Mammary epithelial cell (primary cell): ENCODE results near the gene SV2B.

Experiments used
- EZH2 ChIP-seq: IDR thresholded peaks from 2 replicates; pipeline ENCODE4 v1.6.1; 2012; ENCODE audit warnings: low read length, inconsistent platforms, borderline replicate concordance
- TF ChIP-seq, protein P1 (sequence below), 2 donors: IDR thresholded peaks in 1 of 2; conservative IDR thresholded peaks in 1 of 2; 2 replicates each; pipeline ENCODE4 v1.5.1; 2011 to 2012; ENCODE audit warnings: inconsistent platforms in 2 of 2, low read length in 2 of 2, mild to moderate bottlenecking in 2 of 2, control low read depth in 1 of 2, low read depth in 1 of 2; ENCODE audit not compliant: insufficient read depth in 1 of 2; ENCODE audit errors: extremely low read depth in 1 of 2

DNA sequence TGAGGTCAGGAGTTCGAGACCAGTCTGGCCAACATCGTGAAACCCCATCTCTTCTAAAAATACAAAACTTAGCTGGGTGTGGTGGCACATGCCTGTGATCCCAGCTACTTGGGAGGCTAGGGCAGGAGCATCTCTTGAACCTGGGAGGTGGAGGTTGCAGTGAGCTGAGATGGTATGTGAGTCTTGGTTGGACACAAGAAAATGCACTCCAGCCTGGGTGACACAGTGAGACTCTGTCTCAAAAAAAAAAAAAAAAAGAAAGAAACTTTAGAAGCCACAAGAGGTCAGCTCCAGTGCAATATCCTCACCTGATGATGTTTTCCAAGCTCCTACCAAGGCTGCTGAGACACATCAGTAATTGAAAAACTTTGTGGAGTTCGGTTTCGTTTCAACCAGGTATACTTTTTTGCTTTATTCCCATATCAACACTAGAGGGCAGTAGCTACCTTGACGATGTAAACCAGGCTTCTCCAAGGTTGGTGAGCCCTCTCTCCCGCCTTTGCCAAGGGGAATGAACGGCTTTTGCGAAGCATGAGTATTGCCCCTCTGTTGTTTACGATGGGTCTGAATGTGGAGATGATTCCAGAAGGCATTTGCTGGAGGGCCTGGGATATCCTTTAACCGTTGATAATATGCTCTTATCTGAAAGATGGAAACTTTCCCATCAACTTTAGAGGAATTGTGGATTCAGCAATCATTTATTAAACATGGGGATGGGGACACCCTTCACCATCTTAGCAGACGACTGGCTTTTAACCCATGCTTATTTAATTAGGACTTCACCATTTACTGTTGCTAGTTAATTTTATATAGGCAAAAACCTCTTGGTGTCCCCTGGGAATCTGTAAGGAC is 202.8 kb downstream of the SV2B start:
- TF ChIP-seq, protein P1, sequence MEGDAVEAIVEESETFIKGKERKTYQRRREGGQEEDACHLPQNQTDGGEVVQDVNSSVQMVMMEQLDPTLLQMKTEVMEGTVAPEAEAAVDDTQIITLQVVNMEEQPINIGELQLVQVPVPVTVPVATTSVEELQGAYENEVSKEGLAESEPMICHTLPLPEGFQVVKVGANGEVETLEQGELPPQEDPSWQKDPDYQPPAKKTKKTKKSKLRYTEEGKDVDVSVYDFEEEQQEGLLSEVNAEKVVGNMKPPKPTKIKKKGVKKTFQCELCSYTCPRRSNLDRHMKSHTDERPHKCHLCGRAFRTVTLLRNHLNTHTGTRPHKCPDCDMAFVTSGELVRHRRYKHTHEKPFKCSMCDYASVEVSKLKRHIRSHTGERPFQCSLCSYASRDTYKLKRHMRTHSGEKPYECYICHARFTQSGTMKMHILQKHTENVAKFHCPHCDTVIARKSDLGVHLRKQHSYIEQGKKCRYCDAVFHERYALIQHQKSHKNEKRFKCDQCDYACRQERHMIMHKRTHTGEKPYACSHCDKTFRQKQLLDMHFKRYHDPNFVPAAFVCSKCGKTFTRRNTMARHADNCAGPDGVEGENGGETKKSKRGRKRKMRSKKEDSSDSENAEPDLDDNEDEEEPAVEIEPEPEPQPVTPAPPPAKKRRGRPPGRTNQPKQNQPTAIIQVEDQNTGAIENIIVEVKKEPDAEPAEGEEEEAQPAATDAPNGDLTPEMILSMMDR (conservative IDR thresholded peaks at IDR 0.05 in 1 of 2, IDR thresholded peaks at IDR 0.05 in 1 of 2; ENCODE audit: extremely low read depth in 1 of 2, insufficient read depth in 1 of 2, low read depth in 1 of 2, low read length in 2 of 2) = peak; percentile 62 to 79
- no peak for TF ChIP-seq EZH2
